ENCODE measurements around the gene RHOH. TPM values are rescaled to one million over a fixed set of nuclear protein-coding genes. Genes with fewer than 3 reads are reported as not detected.

Gene RHOH
- total RNA-seq, 1 experiment from 2014 or later: 0.24 TPM

GRCh38 chr4:40185830-40186664, 10.8 kb upstream of the RHOH start:
- DNase-seq (ENCODE audit: low read depth): peak; percentile 37
- in situ Hi-C loops (cut with HindIII; ENCODE audit: low pct_unique_long_range_greater_than_20kb, low sequenced_read_pairs): no loop called here

DNA sequence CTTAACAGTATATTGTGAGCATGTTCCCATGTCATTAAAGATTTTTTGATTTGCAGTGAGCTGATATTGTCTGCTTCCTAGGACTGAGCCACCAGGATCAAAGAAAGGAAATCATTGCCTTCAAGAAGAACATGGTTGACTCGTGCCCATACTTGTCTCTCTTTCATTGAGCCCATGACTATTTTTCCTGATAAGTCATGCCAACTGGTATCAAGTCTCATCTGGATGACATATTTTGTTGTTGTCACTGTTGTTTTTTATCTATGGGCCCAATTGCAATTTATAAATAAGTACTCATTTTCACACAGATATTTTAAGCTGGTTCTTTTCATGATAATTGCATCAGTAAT, 10.2 kb upstream of the RHOH start:
- no peak for DNase-seq (ENCODE audit: low read depth)
- in situ Hi-C loops (cut with HindIII; ENCODE audit: low pct_unique_long_range_greater_than_20kb, low sequenced_read_pairs): no loop called here

GRCh38 chr4:40187386-40187906, 9.4 kb upstream of the RHOH start:
- no peak for DNase-seq (ENCODE audit: low read depth)
- in situ Hi-C loops (cut with HindIII; ENCODE audit: low pct_unique_long_range_greater_than_20kb, low sequenced_read_pairs): no loop called here

DNA sequence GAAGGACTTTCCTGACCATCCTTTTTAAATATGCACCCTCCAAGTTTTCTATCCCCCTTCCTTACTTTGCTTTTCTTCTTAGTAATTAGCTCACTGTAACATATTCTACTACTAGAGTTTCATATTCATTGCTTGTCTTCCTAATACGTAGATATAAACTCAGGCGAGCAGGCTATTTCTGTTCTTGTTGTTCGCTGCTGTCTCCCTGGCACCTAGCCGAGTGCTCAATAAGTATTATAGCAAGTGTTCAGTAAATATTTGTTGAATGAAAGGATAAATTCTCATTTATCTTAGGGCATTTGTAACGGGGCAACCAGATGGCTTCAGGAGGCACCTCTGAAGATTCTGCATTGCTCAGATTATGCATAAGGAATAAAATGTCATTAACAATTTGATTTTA, 6.8 kb upstream of the RHOH start:
- in situ Hi-C loops (cut with HindIII; ENCODE audit: low pct_unique_long_range_greater_than_20kb, low sequenced_read_pairs): no loop called here
- DNase-seq (ENCODE audit: low read depth): no peak

- in situ Hi-C loops (cut with HindIII; ENCODE audit: low pct_unique_long_range_greater_than_20kb, low sequenced_read_pairs): no loop called here
- DNase-seq (ENCODE audit: low read depth): no peak
Measured at GRCh38 chr4:40190465-40190864, 6.4 kb upstream of the RHOH start.

DNA sequence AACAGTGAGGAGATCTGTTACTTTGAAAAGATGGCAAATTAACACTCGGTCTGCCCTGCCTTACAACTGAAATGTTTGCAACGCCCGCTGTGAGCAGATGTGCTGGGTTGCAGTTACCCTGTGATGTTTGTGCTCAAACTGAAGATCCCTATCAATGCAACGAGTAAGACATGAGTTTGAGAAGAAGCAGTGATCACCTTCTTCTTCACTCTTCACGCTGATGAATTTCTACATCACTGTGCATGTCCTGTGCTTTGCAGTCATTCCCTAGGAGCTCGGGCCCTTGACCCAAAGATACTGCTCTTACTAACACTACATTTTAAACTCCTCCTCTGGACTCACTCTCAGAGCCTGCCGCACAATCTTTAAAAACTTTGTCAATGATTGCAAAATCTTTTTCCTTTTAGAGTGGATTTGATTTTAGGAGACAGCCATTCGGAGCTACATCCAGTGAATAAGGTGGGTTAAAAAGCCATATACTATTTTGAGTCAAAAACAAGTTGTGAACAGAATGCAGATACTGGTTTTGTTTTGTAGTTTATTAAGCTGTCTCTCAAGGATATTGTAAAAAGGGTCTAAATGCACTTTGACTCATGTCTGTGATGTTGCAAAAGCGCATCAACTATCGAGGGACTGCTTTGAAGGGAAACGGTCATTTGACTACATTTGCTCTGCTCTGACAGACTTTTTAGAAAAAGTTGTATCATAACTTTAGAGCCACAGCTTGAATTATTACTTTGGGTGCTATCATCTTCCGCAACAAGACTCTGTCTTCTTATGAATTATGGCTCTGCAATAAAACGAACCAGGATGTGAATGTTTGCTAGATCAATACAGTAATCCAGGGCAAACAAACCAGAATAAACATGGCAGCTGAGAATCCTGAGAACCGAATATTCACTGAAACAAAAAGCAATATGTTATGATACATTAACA, 5.7 kb upstream of the RHOH start:
- DNase-seq (ENCODE audit: low read depth): no peak
- in situ Hi-C loops (cut with HindIII; ENCODE audit: low pct_unique_long_range_greater_than_20kb, low sequenced_read_pairs): no loop called here

GRCh38 chr4:40192114-40193015, 4.5 kb upstream of the RHOH start:
- DNase-seq (ENCODE audit: low read depth): no peak
- in situ Hi-C loops (cut with HindIII; ENCODE audit: low pct_unique_long_range_greater_than_20kb, low sequenced_read_pairs): no loop called here

- no peak for DNase-seq (ENCODE audit: low read depth)
Measured at GRCh38 chr4:40193016-40193571, 3.7 kb upstream of the RHOH start.

DNA sequence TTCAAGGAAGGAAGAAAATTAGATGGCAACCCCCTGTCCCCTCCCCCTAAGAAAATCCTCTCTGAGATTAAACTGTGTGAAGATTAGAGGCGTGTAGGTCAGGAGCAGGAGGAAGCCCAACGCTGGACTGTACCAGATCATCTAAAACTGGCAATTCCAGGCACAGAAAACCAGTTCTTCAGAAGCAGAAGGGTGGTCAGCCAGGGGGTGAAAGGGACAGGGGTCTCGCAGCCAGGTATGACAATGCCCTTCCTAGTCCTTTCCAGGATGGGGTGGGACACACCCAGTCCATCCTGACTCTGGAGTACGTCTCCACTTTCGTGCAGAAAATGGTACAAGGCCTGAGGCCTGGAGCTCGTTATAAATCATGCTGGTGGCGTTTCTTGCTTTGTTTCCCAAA, 3.3 kb upstream of the RHOH start:
- no peak for DNase-seq (ENCODE audit: low read depth)
- in situ Hi-C loops (cut with HindIII; ENCODE audit: low pct_unique_long_range_greater_than_20kb, low sequenced_read_pairs): no loop called here

More at GRCh38 chr4:40193016-40193571, 3.7 kb upstream of the RHOH start:
- in situ Hi-C loops (cut with HindIII; ENCODE audit: low pct_unique_long_range_greater_than_20kb, low sequenced_read_pairs): no loop called here

DNA sequence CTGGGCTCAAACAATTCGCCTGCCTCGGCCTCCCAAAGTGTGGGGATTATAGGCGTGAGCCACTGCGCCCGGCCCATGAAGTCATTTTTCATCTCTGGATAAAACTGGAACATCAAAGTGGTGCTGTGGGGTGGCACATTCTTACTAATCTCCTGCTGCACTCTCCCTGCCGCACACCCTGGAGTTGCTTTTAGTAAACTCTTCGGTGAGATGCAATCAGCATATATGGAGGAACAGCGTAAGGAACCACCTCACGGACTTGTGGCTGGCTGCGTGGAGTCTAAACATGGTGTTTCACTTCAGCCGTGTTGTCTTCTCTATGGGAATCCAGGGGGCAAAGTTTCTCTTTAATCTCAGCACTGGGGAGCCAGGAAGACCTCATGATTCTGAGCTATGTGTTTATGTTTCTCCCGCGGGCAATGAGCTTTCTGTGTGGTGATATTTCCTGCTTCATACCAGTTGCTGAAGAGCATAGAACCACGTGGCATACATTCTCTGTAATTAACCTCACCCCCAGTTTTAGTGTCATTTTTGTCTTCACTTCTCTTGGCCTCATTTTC, 2.1 kb upstream of the RHOH start:
- in situ Hi-C loops (cut with HindIII; ENCODE audit: low pct_unique_long_range_greater_than_20kb, low sequenced_read_pairs): no loop called here
- no peak for DNase-seq (ENCODE audit: low read depth)

DNA sequence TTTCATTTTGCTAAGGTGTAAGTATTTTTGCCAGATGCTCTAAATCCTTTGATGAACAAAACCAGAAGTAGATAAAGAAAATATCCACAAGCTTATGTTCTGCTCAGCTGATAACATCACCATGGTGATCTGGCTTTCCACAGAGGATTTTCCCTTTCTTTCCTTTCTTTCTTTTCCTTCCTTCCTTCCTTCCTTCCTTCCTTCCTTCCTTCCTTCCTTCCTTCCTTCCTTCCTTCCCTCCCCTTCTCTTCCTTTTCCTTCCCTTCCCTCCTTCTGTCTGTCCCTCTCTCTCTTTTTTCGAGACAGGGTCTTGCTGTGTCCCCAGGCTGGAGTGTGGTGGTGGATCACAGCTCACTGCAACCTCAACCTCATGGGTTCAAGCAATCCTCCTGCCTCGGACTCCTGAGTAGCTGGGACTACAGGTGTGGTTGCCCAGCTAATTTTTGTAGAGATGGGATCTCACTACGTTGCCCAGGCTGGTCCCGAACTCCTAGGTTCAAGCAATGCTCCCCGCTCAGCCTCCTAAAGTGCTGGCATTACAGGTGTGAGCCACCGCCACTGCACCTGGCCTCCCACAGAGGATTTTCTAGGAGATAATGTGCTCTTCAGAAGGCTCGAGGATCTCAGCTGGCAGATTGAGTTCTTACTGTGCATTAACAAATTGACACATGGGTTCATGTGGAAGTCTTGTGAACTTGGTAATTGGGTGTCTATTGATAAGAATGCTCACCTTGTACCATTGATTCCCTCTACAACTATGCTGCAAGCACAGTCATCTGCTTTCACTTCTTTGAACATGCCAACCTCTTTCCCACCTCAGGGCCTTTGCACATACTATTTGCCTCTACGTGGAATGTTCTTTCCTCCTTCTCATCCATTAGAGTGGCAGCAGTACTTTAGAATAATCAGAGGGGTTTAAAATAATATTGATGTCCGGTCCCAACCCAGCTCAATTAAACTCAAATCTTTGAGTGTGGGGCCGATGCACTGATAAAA, 1.4 kb upstream of the RHOH start:
- DNase-seq (ENCODE audit: low read depth): no peak
- in situ Hi-C loops (cut with HindIII; ENCODE audit: low pct_unique_long_range_greater_than_20kb, low sequenced_read_pairs): no loop called here

DNA sequence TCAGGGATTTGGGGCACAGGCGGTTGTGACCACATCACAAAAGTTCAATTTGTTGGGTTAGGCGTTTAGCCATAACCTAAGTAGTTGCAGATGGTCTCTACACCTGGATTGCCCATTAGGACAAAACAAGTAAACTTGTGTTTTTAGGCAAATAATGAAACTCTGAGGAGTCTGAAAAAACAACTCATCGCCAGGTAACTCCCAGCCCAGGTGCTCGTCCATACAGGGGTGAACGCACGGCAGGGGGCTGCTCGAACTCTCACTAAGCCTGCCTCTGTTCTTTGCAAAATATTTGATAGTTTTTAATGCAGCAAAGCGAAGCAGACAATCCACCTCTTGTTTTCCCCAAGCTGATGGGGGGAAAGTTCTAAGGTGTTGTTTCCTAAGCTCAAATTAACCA, 559 bp upstream of the RHOH start:
- DNase-seq (ENCODE audit: low read depth): no peak
- in situ Hi-C loops (cut with HindIII; ENCODE audit: low pct_unique_long_range_greater_than_20kb, low sequenced_read_pairs): no loop called here

- DNase-seq (ENCODE audit: low read depth): no peak
Measured at GRCh38 chr4:40197879-40198689, 1.3 kb downstream of the RHOH start.

GRCh38 chr4:40199179-40199670, 2.4 kb downstream of the RHOH start:
- DNase-seq (ENCODE audit: low read depth): no peak
- in situ Hi-C loops (cut with HindIII; ENCODE audit: low pct_unique_long_range_greater_than_20kb, low sequenced_read_pairs): no loop called here

More at GRCh38 chr4:40197879-40198689, 1.3 kb downstream of the RHOH start:
- in situ Hi-C loops (cut with HindIII; ENCODE audit: low pct_unique_long_range_greater_than_20kb, low sequenced_read_pairs): no loop called here

DNA sequence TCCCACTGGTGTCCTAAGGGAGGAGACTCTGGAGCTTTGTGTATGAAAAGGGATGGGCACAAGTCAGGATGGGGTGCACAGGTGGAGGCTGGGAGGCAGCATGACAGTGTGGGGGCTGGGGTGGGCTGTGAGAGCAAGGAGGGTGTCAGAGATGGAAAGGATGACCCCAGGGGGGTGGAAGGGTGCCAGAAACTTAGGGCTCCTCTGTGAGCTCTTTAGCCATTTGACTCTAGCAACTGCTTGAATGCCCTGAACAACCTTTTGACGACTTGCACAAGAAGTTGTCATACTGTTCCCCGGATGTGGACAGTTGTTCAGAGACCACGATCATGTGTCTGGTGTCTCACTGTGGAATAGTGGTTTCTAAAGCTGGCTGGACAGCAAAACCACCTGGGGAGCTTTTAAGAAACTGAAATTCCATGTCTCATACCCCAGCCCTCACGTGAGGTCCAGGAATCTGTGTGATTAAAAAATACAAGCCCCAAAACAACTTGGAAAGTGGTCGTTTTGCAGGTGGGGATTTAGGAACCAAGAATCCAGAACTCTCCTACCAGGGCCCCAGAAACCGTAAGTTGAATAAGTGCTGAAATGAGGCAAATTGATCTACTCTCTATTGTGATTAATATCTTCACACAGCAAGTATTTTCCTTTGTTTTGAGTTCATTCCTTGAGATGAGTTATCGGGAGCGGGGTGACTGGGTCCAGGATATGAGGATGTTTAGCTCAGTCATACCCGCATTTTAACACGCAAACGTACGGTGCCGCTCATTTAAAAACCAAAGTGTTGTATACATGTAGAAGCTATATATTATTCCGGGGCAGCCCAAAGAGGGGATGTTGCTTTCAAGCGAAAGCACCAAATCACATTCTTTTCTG, 3.4 kb downstream of the RHOH start:
- DNase-seq (ENCODE audit: low read depth): no peak
- in situ Hi-C loops (cut with HindIII; ENCODE audit: low pct_unique_long_range_greater_than_20kb, low sequenced_read_pairs): no loop called here
